Erythroblast (primary cell): Measurements from ENCODE around the gene NPTX1.

Experiments
- GATA1 ChIP-seq: IDR thresholded peaks from 2 replicates; pipeline ENCODE4 v1.6.1; 2011; ENCODE audit warnings: low read depth, mild to moderate bottlenecking, control low read depth, low read length, moderate library complexity
- POLR2A ChIP-seq: IDR thresholded peaks from 2 replicates; pipeline ENCODE4 v1.6.1; 2011; ENCODE audit warnings: mild to moderate bottlenecking, low read length

DNA sequence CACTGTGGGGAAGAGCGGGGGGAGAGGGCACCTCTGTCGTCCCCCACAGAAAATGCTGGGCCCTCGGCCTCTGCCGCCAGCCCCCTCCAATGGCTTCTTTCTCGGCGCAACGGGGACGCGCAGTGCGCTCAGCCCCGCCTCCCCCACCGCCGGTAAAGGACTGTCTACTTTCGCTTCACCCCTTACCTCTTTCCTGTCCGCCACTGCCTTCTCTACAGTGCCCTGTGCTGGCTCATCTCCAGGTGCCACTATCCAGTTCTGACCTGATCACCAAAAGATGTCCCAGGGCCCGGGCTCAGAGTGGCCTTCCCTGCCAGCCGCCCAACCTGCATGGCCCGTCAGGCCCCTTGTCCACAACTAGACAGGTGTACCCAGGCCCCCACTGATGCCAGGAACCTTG lies 54.1 kb downstream of the NPTX1 start:
- TF ChIP-seq POLR2A (no peak), GATA1 (no peak)
